ENCODE measurements around the gene THAP5. TPM values are rescaled to one million over a fixed set of nuclear protein-coding genes. Genes with fewer than 3 reads are reported as not detected.
A peak's percentile ranks its signal among the peaks of the same experiment; 100 is the strongest.

THAP5 gene
- polyA plus RNA-seq, 1 donor from 2014 or later, result 49.4 TPM

GRCh38 chr7:108533712-108534111 is 35.8 kb downstream of the THAP5 start:
- H3K79me2 ChIP-seq (replicated peaks; ENCODE audit: insufficient read depth, low read length), result no peaks in the 10 kb centered on the region
- H3F3A ChIP-seq (ENCODE audit: insufficient read depth, low read length, poor library complexity, severe bottlenecking), result no peaks in the 10 kb centered on the region
- no peaks in the 10 kb centered on the region for H3K27me3 ChIP-seq (ENCODE audit: insufficient read depth, low read depth, low read length)
- no peaks in the 10 kb centered on the region for H3K9me2 ChIP-seq (ENCODE audit: insufficient read depth, low read length)
- no peak overlapping the region for H3K4me2 ChIP-seq (ENCODE audit: low read length)
- no peaks in the 10 kb centered on the region for H3K9me3 ChIP-seq (ENCODE audit: low read length)
- no peaks in the 10 kb centered on the region for H3K36me3 ChIP-seq (ENCODE audit: insufficient read depth, low read length)
- H3K27ac ChIP-seq (ENCODE audit: low read length), result no peak overlapping the region
- H3K9ac ChIP-seq (ENCODE audit: low read length), result no peak overlapping the region
- no peak for TF ChIP-seq RAD21 (conservative IDR thresholded peaks at IDR 0.05)
- TF ChIP-seq EP300 (conservative IDR thresholded peaks at IDR 0.05; ENCODE audit: poor library complexity, severe bottlenecking), result no peak
- no peak for TF ChIP-seq MXI1 (conservative IDR thresholded peaks at IDR 0.05; ENCODE audit: poor library complexity, severe bottlenecking)
- no peak for TF ChIP-seq REST (IDR thresholded peaks at IDR 0.05; ENCODE audit: borderline replicate concordance)
- TF ChIP-seq EZH2 (IDR thresholded peaks at IDR 0.05; ENCODE audit: borderline replicate concordance, insufficient read depth, low read length, poor library complexity, severe bottlenecking), result no peak
- TF ChIP-seq SMC3 (conservative IDR thresholded peaks at IDR 0.05; ENCODE audit: poor library complexity), result no peak
- TF ChIP-seq CTCF (IDR thresholded peaks at IDR 0.05; ENCODE audit: poor library complexity, severe bottlenecking), result no peak
- no peak for TF ChIP-seq POLR2AphosphoS5 (IDR thresholded peaks at IDR 0.05)
- TF ChIP-seq TAF1 (IDR thresholded peaks at IDR 0.05; ENCODE audit: low read depth), result no peak
- H3K4me3 ChIP-seq (ENCODE audit: low read length), result no peak overlapping the region
- H4K20me1 ChIP-seq (ENCODE audit: insufficient read depth), result no peaks in the 10 kb centered on the region
- H2AFZ ChIP-seq (ENCODE audit: low read depth, low read length), result no peak overlapping the region

GRCh38 chr7:108529341-108529740 is 40.2 kb downstream of the THAP5 start:
- TF ChIP-seq POLR2AphosphoS5 (IDR thresholded peaks at IDR 0.05) (peak; percentile 38), SMC3 (conservative IDR thresholded peaks at IDR 0.05; ENCODE audit: poor library complexity) (no peak), EP300 (conservative IDR thresholded peaks at IDR 0.05; ENCODE audit: poor library complexity, severe bottlenecking) (peak; percentile 53)
- H3K27ac ChIP-seq (ENCODE audit: low read length), result peak overlapping the region; percentile 82
- peak overlapping the region; percentile 66 for H3K4me2 ChIP-seq (ENCODE audit: low read length)
- no peaks in the 10 kb centered on the region for H3K9me2 ChIP-seq (ENCODE audit: insufficient read depth, low read length)
- peaks cover 9% of the 10 kb centered on the region for H3K79me2 ChIP-seq (replicated peaks; ENCODE audit: insufficient read depth, low read length)
- no peaks in the 10 kb centered on the region for H3K36me3 ChIP-seq (ENCODE audit: insufficient read depth, low read length)
- no peaks in the 10 kb centered on the region for H3K9me3 ChIP-seq (ENCODE audit: low read length)
- H4K20me1 ChIP-seq (ENCODE audit: insufficient read depth), result no peaks in the 10 kb centered on the region
- no peaks in the 10 kb centered on the region for H3F3A ChIP-seq (ENCODE audit: insufficient read depth, low read length, poor library complexity, severe bottlenecking)
- no peaks in the 10 kb centered on the region for H3K27me3 ChIP-seq (ENCODE audit: insufficient read depth, low read depth, low read length)
- H3K9ac ChIP-seq (ENCODE audit: low read length), result peak overlapping the region; percentile 42
- peak overlapping the region; percentile 51 for H2AFZ ChIP-seq (ENCODE audit: low read depth, low read length)
- H3K4me3 ChIP-seq (ENCODE audit: low read length), result peak overlapping the region; percentile 45

All from neural cell (in vitro differentiated cells).